ENCODE results near the gene SARDH.

- TF ChIP-seq EP300 (IDR thresholded peaks at IDR 0.05) (no peak), POLR2A (IDR thresholded peaks at IDR 0.05; ENCODE audit: low read depth) (no peak), CTCF (IDR thresholded peaks at IDR 0.05) (no peak), POLR2AphosphoS5 (IDR thresholded peaks at IDR 0.05) (no peak)
These were observed 3.6 kb upstream of the SARDH start for GRCh38 chr9:133741716-133742115.

Measured in esophagus muscularis mucosa (tissue), 4 donors.